HT1080 (cell line): ENCODE results near the gene PBLD. TPM values are rescaled to one million over a fixed set of nuclear protein-coding genes. Genes with fewer than 3 reads are reported as not detected.
"Not testable (repeated sequence)": the region's sequence is repeated elsewhere in the genome, so short reads cannot be mapped to it uniquely, and the experiment has no call there.

ENCODE experiments used
- DNase-seq: peaks from one replicate; pipeline ENCODE4 v3.0.0-alpha.2; 2015; ENCODE audit warnings: low read depth
- total RNA-seq: library from RNA; depleted of rRNA; stranded (reverse); fragments of >200 nt; shearing (Covaris generic); gene quantifications from 2 replicates; pipeline ENCODE4 v1.2.3, GENCODE V29; 2014

Gene PBLD
- total RNA-seq, 1 experiment from 2014 or later = 2.3 TPM

- no peak for DNase-seq
Measured at GRCh38 chr10:68284062-68285001, 48.4 kb downstream of the PBLD start.

GRCh38 chr10:68280758-68281157, 52.0 kb downstream of the PBLD start:
- no peak for DNase-seq

GRCh38 chr10:68278906-68279753, 53.6 kb downstream of the PBLD start:
- not testable (repeated sequence) for DNase-seq

- not testable (repeated sequence) for DNase-seq
Measured at GRCh38 chr10:68277814-68278213, 54.9 kb downstream of the PBLD start.

- DNase-seq = no peak
Measured at GRCh38 chr10:68276224-68276623, 56.5 kb downstream of the PBLD start.

GRCh38 chr10:68275600-68276126, 57.1 kb downstream of the PBLD start:
- DNase-seq = no peak

GRCh38 chr10:68272833-68273232, 59.9 kb downstream of the PBLD start:
- DNase-seq = no peak

GRCh38 chr10:68271196-68271882, 61.4 kb downstream of the PBLD start:
- DNase-seq = no peak

- DNase-seq = no peak
Measured at GRCh38 chr10:68269562-68270290, 63.0 kb downstream of the PBLD start.

GRCh38 chr10:68261132-68261856, 71.4 kb downstream of the PBLD start:
- peak; percentile 11 for DNase-seq

- no peak for DNase-seq
Measured at GRCh38 chr10:68253346-68253745, 79.4 kb downstream of the PBLD start.

GRCh38 chr10:68251625-68252495, 80.9 kb downstream of the PBLD start:
- no peak for DNase-seq

- DNase-seq = no peak
Measured at GRCh38 chr10:68251151-68251550, 81.6 kb downstream of the PBLD start.

GRCh38 chr10:68249297-68249696, 83.4 kb downstream of the PBLD start:
- DNase-seq = no peak

GRCh38 chr10:68247931-68248330, 84.8 kb downstream of the PBLD start:
- no peak for DNase-seq

GRCh38 chr10:68246397-68246796, 86.3 kb downstream of the PBLD start:
- DNase-seq = not testable (repeated sequence)

- DNase-seq = peak; percentile 7
Measured at GRCh38 chr10:68242051-68242450, 90.7 kb downstream of the PBLD start.

GRCh38 chr10:68239596-68240150, 93.1 kb downstream of the PBLD start:
- DNase-seq = no peak

GRCh38 chr10:68239069-68239468, 93.7 kb downstream of the PBLD start:
- DNase-seq = no peak
